ENCODE results near the gene EEF1AKMT3.

The EEF1AKMT3 gene

GRCh38 chr12:57772429-57773322, at the start of gene EEF1AKMT3:
TSS of gene EEF1AKMT3 (plus strand) at chr12:57772614. CDS start at chr12:57772725, 111 bp downstream.
- no peak for DNase-seq (ENCODE audit: low spot score)

DNA sequence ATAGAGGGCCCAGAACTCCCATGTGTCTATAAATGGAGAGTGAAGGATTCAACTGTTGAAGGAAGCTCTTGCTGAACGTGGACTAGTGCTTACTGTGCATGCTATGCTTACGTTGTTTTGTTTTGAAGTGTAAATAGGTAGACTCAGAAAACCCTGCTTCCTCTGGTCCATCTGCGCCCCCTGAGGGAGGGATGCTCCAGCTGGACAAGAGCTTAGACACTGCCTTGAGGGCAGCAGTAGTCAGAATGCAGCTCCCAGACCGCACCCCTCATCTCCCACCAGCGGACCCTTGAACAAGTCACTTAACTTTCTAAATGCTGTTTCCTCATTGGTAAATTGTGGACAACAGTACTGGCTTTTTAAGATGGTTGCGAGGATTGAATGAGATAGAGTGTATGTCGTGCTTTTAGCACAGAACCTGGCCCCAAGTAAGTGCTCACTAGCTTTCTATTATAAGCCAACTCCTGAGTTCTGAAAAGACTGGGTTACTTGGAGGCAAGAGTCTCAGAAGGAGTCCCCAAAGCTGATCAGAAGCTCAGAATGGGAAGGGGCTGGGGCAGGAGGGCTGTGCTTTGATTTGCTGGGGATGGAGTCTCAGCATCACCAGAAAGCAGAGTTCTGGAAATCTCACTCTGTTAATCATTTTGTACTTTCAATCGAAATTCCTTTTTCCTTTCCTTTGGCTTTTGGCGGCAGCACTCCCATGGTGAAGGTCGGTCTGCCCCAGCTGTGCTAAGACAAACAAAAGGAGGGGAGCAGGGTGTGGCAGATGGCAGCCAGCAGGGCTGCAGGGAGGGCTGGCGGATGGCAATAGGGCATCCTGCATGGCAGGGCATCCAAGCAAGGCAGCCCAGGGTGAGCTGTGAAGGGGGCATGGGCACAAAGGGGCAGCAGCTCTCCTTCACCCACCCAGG, 49.4 kb upstream of the EEF1AKMT3 start:
- no peak for DNase-seq (ENCODE audit: low spot score)

GRCh38 chr12:57723630-57723962, 48.8 kb upstream of the EEF1AKMT3 start:
- DNase-seq (ENCODE audit: low spot score) = no peak

DNA sequence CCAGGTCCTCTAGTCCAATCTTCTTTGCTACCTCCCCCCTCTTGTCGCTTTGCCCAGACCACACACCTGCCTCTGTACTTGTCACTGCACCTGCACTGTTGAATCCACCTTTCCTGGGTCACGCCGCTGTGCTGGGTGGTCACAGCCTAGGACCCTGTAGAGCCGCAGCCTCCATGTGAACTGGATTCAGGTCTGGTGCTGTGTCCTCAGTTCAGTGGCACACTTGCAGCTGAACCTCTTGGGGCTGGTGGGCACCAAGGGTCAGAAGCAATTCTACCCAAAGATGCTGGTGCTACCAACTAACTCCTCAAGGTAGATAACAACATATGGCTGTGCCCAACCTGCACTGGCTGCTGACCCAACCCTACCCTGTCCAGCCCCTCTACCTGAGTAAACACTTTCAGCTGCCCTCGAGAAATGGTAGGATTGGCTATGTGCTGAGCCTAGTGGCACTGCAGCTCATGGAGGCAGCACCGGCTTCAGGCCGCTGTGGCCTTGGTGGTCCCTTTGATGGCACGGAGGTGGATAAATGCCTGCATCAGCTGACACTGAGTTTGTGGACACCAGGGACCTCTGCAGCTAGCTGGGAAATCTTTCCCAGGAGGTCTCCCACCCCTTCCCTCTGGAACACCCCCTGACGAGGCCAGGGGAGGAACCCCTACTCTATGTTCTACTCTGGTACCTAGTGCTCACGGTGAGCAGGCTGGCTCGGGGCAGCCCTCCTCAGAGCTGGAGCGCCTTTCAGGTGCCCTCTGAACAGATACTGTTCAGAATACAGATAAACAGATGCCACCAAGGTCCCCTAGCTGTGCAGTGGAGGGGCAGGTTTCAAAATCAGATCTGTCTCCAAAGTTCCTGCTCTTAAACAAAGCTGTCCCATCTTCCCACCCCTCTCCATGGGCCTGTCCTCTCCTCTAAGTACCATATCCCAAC, 48.1 kb upstream of the EEF1AKMT3 start:
- DNase-seq (ENCODE audit: low spot score) = no peak

DNA sequence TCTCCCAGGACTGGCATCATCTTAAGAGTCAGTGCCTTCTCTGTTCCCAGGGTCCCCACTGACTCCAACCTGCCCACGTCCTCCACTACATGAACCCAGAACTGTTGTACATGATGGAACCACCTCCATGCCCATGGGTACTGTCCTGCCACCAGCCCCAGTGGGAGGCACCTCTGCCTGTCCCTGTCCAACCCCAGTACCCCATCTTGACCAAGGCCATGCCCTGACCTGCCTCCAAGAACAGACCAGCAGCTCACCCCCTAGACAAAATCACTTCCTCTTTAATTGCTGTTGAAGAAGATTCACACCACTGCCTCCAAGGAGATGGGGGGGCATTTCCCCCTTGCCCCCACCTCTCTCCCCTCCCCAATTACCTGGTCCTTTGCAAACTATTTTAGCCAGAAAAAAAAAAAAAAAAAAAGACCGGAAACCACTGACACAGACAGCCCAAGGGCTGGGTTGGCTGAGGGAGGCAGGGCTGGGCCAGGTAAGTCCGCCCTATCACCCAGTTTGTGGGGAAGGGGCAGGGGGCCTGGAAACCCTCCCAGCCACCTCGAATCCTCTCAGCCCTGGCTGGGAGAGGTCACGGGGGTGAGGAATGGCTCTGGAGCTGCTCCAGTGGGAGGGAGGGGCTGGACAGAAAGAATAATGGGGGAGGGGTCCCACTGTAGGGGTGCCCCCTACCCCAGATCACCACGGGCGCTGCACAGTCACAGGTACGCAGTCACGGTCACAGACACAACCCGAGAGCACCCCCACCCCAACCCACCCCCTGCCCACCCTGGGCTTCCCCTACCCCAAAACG, 47.3 kb upstream of the EEF1AKMT3 start:
- DNase-seq (ENCODE audit: low spot score) = no peak

DNA sequence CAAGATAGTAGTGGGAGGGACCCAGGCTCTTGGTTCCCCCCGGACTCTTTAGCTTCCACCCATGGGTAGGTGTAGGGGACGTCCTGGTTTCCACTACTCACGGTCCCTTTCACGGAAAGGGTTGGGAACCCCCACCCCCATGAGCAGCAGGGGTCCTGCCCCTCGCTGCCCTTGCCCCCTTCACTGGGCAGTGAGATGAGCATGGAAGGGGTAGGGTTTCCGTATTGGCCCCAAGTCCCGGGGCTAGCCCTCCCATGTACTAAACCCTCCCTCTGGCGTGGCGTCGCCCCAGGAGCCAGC, 46.6 kb upstream of the EEF1AKMT3 start:
- DNase-seq (ENCODE audit: low spot score) = no peak

DNA sequence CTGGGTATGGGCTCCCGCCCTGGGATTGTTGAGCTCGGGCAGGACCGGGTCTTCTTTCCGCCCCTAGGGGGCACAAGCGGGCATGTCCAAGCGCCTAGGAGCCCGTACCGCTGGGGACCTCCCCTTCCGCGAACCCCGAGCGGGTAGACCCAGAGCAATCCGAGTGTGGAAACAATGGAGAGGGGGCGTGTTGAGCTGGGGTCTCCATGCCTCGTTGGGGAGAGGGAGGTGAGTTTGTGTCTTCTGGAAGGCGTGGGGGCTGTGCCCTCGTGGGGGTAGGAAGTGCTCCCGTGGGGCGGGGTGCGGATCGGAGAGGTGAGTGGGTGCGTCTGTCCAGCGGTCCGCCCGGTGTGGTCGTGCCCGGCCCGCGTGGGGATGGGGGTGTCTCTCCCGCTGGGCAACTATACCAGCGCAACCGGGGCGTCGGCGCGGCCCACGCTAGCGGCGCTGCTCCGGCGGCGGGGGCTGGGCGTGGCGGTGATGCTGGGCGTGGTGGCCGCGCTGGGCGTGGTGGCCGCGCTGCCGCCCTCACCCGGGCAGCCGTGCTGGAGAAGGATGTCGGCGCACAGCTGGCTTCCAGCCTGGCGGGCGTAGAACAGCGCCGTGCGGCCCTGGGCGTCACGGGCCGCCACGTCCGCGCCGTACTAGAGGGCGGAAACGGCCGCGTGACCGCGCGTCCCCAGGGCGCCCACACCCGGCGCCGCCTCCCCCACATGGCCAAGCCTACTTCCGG, 46.1 kb upstream of the EEF1AKMT3 start:
- DNase-seq (ENCODE audit: low spot score) = no peak

GRCh38 chr12:57726884-57727757, 45.3 kb upstream of the EEF1AKMT3 start:
- no peak for DNase-seq (ENCODE audit: low spot score)

DNA sequence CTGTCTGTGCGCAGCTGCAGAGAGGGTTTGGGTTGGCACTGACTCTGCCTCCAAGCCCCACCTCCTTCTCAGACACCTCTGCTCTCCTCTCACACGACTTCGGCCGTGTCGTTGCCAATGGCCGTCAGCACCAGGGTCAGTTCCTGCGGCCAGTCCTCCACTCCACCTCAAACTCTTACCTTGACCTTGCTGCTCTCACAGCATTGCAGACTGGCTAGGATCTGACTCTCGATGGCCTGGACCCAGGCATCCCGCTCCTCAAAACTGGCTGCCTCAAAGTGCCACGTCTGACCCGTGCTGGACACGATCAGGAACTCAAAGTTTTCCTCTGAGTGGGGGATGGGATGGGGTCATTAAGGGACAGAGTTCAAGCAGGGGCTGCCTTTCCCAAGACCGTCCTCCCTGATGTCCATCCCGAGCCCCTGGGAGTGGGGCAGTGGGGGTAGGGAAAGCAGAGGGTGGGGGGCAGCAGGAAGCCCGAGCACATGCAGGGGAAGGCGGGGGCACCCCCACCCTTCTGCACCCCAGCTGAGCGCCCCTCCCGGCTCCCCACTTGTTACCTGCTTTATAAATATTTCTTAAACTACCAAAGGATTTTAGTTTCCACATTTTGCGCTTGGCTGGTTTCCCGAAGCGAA, 44.5 kb upstream of the EEF1AKMT3 start:
- DNase-seq (ENCODE audit: low spot score) = no peak

DNA sequence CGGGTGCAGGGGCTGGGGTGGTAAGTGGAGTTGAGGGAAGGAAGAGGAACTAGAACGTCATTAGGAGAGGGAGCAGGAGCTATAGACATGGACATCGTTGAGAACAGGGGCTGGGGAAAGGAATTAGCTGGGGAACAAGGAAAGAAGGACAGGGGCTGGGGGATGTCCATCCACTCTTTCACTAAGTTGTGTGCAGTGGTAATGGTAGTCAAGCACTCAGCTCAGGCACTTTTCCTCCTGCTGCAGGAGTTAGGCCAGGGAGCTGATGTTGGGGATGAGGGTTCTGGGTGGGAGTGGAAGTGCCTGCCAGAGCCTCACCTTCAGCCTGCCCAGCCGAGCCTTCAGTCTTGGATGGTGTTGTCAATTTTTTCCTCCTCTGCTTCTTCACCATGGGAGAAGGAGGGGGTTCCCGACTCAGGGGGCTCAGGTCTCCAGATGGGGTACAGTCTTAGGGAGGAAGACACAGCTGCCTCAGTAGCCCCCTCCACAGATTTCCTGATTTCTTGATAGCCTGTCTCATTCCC, 43.0 kb upstream of the EEF1AKMT3 start:
- no peak for DNase-seq (ENCODE audit: low spot score)

- no peak for DNase-seq (ENCODE audit: low spot score)
These were observed 41.9 kb upstream of the EEF1AKMT3 start for GRCh38 chr12:57730336-57731067.

DNA sequence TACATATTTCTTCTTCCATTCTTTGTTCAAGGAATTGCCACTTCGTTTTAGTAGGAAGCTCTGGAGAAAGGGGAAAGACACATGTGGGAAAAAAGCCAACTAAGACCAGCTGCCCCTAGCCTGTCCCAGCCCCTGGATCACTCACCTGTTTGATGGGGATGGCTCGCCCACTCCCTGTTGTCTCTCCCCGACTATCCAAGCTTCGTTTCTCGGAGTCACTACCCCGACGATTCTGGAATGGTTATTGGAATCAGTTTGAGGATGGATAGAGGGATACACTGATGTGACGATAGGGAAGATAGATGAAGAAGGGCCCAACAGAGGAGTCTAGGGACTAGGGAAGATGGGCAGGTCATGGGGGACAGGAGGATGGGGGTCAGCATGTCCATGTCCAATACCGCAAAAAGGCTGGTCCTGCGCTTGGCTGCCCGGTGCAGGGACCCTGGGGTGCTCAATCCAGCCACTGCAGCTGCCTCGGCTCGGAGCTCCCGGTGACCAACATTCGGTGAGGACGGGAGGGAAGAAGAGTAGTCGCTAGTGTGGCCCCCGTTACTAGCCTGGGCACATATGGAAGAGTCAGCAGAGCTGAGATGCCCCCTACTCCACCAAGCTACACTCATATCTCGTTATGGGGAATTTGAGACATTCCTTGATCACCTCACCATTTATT, 40.9 kb upstream of the EEF1AKMT3 start:
- DNase-seq (ENCODE audit: low spot score) = no peak

DNA sequence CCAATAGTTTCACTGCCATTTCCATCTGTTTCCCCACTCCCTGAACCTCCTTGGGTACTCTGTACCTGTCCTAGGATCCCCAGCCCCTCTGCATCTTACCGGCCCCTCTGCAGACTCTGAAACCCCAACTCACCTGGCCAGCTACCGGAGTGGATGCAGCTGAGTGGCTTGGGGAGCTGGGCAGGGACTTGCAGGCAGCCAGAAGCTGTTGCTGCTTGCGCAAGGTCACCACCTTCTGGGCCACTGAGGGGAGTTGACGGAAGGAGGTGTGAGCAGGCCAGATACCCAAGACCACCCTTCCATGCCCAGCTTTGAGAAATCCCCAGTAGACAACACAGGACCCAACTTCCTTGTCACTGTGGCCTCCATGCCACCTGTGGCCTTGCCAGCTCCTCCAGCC, 40.1 kb upstream of the EEF1AKMT3 start:
- DNase-seq (ENCODE audit: low spot score) = no peak

DNA sequence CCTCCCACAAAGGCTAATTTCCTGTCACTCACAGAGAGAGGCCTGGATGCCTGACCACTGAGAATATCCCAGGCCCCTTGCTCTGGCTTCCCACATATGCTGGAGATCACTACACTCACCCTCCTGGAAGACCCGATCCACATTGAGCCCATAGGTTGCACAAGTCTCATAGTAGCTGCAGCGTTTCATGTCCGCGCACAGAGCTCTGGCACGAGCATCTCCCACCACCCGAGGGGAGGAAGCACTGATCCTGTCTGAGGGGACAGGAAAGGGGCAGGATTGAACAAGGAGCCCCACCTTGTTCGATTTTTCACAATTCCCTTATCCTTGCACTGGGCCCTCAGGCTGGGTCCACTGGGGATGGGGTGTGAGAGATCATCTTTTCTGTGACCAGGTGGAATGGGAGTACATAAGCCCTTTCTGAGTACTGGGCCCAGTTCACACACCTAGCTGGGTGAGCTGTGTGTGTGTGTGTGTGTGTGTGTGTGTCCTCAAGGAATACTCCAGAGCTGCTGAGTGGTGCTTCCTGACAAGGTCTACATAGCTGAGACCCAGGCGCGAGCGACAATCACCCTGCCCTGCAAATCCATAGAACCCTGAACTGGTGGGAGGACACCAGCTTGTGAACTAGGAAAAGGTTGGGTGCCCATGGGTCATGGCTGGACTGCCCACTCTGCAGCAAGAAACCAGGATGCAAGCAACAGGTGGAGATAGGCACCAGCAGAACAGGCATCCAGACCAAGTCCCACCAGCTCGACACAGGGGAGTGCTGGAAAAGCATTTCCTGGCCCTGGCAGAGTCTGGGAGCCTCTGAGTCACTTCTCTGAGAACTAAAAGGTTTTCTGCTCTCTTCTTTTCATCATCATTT, 39.5 kb upstream of the EEF1AKMT3 start:
- DNase-seq (ENCODE audit: low spot score) = no peak

GRCh38 chr12:57733928-57734327, 38.5 kb upstream of the EEF1AKMT3 start:
- no peak for DNase-seq (ENCODE audit: low spot score)

DNA sequence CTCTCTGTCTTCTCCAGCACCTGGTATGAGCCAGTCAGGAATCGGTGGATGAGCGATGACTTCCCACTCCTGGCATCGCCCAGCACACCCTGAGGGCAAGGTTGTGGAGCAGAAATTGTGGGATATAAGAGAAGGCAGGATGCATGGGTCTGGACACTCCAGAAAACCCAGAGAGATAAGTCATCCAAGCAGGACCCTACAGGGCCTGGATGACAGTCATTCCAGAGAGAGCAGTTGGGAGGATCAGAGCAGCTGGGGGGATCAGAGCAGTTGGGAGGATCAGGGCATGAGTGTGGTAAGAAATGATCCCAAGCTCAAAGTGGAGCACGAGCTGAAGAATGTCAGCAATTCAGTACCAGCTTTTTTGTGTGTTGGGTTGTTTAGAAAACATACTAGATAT, 37.8 kb upstream of the EEF1AKMT3 start:
- no peak for DNase-seq (ENCODE audit: low spot score)
